Measurements from ENCODE around the gene GSC2.

GSC2 gene

GRCh38 chr22:19152942-19153883 is 3.1 kb upstream of the GSC2 start:
- DNase-seq: no peak

- DNase-seq: no peak
Measured at GRCh38 chr22:19151329-19152191, 1.5 kb upstream of the GSC2 start.

- DNase-seq: no peak
Measured at GRCh38 chr22:19150482-19151328, 613 bp upstream of the GSC2 start.

GRCh38 chr22:19149047-19149883 is 827 bp downstream of the GSC2 start:
- DNase-seq: peak; percentile 59

- DNase-seq: no peak
Measured at GRCh38 chr22:19148417-19149046, 1.6 kb downstream of the GSC2 start.

- DNase-seq: no peak
Measured at GRCh38 chr22:19147195-19147780, 2.8 kb downstream of the GSC2 start.

GRCh38 chr22:19146215-19146968 is 3.7 kb downstream of the GSC2 start:
- DNase-seq: no peak

- peak; percentile 42 for DNase-seq
Measured at GRCh38 chr22:19143967-19144400, 6.1 kb downstream of the GSC2 start.

- DNase-seq: no peak
Measured at GRCh38 chr22:19143212-19143611, 6.9 kb downstream of the GSC2 start.

GRCh38 chr22:19142394-19142793 is 7.7 kb downstream of the GSC2 start:
- no peak for DNase-seq

- no peak for DNase-seq
Measured at GRCh38 chr22:19139974-19140373, 10.1 kb downstream of the GSC2 start.

GRCh38 chr22:19139001-19139356 is 11.1 kb downstream of the GSC2 start:
- no peak for DNase-seq

- DNase-seq: no peak
Measured at GRCh38 chr22:19138217-19139000, 11.7 kb downstream of the GSC2 start.

GRCh38 chr22:19137384-19138216 is 12.5 kb downstream of the GSC2 start:
- no peak for DNase-seq

- no peak for DNase-seq
Measured at GRCh38 chr22:19136915-19137314, 13.2 kb downstream of the GSC2 start.

- DNase-seq: no peak
Measured at GRCh38 chr22:19134874-19135273, 15.2 kb downstream of the GSC2 start.

- DNase-seq: no peak
Measured at GRCh38 chr22:19134176-19134831, 15.8 kb downstream of the GSC2 start.

GRCh38 chr22:19133561-19133960 is 16.5 kb downstream of the GSC2 start:
- DNase-seq: no peak

Measured in activated CD4-positive, alpha-beta T cell treated with anti-CD3 and anti-CD28 coated beads, Interleukin-10, Interleukin-2, amounts not matched to agents 100 ng/mL and 50 ng/mL, durations not matched to agents 16 hours and 8 hours (primary cell).